GM19193 (cell line): ENCODE data around the gene GJA3.

Experiments used
- POLR2A ChIP-seq: IDR thresholded peaks from 4 replicates; pipeline ENCODE4 v1.6.1; 2011; ENCODE audit not compliant: insufficient read depth, insufficient read length; ENCODE audit errors: extremely low read depth

GJA3 gene

DNA sequence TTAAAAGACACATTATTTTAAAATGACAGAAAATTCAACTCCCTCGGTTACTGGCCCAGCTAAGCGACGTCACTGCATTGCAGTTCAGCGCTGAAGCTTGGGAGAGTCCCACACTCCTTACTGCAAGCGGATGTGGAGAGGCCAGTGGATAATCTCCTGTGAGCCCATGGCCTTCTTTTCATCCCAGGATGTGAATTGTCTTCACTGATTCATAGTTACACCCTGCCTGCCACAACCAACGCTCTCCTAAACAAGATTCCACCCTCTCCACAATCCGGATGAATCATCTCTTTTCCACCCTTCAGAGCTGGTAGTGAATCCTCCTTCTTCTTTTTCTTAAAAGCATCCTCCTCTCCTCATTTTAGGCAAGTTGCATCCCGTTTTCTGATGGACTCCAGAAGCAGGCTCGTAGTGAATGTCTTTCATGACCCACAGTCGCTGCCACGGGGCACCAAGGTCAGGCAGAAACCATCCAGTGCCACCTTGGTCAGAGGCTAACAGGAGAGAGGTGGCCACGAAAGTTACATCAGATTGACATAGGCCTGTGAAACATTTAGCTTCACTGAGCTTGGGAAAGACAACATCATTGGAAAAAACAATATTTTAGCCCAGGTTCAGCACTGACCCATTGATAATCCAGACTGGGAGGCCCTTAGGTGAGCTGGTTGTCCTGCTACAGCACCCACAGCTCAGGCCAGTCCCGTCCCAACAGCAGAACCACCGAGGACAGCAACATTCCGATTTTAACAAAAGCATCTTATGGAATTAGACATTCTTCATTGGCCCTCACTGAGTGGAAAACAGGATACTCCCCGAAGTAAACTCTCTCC lies 29.8 kb upstream of the GJA3 start:
- no peak for TF ChIP-seq POLR2A

DNA sequence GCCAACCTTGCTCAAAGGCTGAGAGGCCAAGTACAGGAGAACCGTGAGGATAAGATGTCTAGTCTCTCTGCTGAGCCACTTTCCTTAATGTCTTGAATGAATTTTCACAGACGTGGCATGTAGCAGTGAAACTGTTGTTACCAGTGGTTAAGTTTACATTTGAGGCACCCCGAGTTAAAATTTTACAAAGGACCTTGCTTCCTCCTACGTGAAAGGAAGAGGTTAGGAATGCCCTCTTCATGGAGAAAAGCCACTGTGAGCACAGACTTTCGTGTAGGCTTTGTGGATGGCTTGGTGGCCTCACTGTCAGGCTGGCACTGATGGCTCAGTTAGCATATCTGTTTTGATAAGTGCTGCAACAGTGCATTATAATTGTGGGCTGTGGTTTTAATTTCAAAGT lies 29.2 kb upstream of the GJA3 start:
- no peak for TF ChIP-seq POLR2A

DNA sequence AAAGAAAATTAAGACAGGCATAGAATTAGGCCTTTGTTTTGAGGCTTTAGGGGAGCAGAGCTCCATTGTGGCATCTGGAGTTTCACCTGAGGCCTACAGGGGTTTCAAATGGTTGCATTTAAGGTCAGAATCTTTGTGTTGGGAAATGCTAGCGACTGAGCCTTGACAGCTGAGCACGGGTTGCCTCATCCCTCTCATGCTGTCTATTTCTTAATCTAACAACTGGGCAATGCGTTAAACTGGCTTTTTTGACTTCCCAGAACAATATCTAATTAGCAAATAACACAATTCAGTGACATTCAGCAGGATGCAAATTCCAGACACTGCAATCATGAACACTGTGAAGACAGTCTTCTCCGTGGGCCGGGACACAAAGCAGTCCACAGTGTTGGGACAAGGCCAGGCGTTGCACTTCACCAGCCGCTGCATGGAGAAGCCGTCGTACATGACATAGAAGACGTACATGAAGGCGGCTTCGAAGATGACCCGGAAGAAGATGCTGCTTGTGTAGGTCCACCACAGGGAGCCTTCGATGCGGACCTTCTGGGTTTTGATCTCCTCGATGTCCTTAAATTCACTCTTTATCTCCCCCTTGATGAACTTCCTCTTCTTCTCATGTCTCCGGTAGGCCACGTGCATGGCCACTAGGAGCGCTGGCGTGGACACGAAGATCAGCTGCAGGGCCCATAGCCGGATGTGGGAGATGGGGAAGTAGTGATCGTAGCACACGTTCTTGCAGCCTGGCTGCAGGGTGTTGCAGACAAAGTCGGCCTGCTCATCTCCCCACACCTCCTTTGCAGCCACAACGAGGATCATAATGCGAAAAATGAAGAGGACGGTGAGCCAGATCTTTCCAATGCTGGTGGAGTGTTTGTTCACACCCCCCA lies 28.1 kb upstream of the GJA3 start:
- TF ChIP-seq POLR2A, result no peak

DNA sequence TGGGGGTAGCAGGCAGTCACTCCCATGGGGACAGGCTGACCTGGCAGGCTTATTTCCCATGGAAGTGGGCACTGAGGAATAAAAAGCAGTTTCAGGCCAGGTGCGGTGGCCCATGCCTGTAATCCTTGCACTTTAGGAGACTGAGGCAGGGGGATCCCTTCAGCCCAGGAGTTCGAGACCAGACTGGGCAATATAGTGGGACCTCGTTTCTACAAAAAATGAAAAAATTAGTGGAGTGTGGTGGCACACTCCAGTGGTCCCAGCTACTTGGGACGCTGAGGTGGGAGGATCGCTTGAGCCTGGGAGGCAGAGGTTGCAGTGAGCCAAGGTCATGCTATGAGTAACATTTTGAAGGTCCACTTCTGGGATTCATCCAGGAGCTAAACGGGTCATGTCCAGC lies 25.9 kb upstream of the GJA3 start:
- TF ChIP-seq POLR2A, result no peak

DNA sequence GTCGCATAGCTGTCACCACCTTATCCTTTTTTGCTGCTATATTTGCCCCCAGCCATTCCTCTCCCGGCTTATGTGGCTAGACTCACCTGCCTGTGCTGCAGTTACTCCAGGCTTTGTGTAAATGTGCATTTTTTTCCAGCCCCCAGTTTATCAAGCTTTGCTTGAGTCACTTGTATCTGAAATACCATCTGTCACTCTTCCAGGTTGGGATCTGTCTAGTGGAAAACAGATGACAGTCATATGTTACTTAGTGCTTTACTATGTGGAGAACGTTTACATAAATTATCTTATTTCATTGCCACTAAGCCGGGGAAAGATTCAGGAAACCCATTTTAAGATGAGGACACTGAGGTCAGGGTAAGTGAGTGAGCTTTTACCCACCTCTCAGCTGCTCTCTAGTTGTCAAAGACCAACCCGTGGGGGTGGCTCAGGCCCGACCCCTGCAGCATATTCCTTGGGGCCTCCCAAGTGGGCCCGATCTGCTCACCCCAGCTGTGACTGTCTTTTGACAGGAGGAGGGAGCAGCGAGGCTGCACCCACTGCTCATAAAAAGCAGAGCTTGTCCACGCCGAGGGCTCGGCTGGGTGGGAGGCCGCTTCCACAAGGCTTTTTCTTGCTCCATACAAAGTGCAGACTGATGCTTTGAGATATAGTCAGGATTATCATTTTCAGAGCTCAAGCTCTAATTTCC lies 24.7 kb upstream of the GJA3 start:
- TF ChIP-seq POLR2A, result no peak

DNA sequence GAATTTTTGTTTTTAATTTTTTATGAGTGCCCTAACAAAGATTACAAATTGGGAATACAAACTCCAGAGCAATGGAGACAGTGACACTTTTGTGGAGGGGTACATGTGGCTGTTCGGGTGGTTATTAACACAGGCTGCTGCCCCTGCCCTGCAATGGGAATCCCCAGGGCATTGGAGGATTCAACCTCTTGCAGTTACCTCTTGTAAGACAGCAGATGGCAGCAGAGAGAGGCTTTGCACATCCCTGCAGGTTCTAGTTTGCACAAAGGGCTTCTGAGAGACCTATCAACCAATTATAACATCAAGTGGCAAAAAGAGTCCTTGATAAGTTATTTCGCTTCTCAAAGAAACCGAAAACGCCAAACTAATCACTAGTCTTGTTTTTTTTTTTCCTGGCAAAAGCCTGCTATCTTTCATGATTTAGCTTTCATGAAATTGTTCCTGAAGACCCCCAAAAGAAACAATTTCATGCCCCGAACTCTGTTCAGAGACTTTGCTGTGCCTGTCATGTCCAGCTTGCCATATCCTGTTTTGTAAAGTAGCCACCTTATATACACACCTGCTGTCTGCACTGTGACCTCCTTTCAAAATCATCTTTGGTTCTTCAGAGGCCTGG lies 21.5 kb upstream of the GJA3 start:
- TF ChIP-seq POLR2A, result no peak

DNA sequence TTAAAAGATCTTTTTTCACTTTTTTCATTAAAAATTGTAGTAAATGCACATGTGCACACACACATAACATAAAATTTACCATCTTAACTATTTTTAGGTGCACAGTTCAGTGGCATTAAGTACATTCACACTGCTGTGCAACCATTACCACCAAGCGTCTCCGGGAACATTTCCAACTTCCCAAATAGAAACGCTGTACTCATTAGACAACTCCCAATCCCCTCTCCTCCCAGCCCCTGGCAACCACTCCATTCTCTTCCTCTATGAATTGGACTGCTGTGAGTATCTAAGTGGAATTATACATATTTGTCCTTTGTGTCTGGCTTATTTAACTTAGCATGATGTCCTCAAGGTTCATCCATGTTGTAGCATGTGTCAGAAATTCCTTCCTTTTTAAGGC lies 20.3 kb upstream of the GJA3 start:
- no peak for TF ChIP-seq POLR2A

DNA sequence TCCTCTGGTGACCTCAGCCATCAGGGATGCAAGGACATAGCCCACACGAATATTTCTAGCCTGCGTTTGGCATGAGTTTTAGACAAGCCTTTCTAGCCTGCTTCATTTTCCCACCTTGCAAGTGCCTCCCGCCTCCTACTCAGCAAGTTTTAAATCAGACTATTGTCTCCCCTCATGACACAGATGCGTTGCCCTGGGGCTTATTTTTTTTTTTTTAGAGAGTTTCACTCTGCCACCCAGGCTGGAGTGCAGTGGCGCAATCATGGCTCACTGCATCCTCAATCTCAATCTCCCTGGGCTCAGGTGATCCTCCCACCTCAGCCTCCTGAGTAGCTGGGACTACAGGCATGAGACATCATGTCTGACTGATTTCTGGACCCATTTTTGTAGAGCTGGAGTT lies 17.3 kb upstream of the GJA3 start:
- no peak for TF ChIP-seq POLR2A

DNA sequence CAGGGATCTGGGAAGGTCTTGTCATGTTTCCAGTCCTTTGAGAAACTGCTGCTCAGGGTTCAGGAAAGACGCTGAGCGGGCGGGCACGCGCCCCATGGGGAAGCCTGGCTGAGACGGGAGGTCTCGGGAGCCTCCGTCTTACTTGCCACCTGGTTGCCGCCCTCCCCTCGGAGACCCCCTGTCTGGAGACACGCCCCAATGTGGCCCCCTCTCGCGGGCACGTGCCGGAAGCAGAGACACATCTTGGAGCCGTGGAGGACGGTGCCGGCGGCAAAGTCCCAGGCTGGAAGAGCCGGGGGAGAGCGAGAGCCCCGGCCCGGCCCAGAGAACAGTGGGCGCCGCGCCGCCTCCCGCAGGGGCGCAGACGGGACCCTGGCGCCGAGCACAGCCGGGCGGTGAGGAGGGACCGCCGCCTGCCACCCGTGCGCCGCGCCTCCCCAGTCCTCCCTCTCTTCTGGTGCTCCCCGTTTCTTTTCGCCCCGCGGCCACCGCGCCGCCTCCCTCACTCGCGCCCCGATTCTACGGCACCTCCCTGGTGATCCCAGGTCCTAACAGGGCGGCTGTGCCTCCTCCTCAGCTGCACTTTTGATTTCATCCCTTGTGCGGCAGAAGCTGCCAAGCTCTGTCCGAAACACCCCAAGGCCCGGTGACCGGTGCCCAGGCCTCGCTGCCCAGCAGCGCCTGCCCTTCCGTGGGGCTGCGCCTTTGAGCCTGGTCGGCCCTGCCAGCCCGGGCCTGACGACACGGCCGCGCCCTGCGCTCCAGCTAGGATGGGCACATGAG lies 16.4 kb upstream of the GJA3 start:
- no peak for TF ChIP-seq POLR2A

DNA sequence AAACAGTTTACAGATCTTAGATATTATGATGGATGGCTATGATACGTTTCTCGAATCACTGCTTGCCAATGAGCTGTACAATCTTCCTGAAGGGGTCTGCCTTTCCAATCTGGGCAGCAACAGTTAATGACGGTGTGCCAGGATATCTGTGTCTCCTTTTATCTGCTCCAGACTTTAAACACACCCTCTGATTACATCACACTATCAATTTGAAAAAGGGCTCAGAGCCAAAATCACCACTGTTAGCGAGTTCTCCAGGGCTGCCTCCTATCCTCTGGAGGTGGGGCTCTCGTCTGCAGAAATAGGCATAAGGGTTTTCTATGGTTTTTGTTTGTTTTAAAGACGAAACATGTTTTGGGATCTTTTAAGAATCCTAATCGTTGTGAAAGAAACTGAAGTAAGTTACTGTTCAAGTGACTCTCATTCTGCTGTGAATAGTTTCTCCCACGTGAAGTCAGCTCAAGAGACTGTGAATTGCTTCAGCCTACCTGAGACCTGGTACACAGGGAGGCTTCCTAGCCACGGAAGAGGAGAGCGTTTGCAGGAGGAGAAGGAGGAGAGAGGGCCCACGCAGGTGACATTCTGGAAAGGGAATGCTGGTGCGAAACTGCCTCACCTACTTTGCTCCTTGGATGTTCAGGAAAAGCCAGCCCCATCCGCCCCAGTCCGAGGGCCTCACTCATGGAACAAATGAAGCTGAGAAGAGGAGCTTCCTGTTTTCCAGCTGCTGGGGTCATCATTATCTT lies 15.2 kb upstream of the GJA3 start:
- TF ChIP-seq POLR2A, result no peak

DNA sequence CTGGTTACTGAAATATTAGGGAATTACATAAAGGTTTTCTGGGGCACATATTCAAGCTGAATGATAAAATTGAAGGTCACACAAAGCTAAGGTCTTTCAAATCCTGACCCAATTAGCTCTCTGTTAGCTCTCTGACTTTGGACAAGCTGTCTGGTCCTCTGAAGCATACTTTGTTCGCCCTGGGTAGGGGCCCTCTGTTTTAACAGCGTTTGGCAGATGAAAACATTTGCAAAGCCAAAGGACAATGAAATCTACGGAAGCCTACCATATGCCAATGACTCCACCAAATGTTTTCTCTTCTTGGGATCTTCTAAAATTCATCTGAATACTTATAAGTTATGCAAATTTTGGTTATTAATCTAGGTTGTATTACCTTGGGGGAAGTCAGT lies 14.5 kb upstream of the GJA3 start:
- TF ChIP-seq POLR2A, result no peak

DNA sequence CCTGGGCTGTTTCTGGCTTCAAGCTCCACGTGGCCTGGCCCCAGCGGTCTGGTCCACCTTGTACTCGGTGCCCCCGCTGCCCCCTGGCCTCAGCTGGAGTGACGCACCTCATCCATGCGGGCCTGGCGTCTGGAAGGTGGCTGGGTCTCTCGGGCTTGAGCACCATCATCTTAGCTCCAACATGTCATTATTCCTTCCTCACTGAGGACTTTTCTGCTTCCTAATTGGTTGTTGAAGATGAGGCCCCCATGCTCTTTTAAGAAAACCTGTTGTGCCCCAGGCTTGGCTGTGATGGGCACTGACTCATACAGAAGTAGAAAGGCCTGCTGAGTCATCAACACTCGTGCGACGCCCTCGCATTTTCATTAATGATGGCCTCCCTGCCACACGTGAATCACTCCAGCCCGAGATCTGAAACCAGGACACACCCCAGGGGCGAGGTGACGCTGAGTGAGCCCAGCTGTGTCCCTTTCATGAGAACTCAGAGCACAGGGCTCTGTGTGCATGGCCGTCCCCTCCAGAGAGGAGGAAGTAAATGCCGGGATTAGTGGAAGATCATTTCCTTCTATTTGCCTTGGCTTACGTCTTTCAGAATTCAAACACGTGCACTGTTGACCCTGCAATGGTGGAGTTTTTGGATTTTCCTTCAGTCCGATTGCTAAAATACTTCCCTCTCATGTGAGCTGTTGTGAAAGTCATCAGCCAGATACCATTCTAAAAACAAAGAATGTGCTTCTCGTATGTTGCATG lies 14.0 kb upstream of the GJA3 start:
- TF ChIP-seq POLR2A, result no peak

DNA sequence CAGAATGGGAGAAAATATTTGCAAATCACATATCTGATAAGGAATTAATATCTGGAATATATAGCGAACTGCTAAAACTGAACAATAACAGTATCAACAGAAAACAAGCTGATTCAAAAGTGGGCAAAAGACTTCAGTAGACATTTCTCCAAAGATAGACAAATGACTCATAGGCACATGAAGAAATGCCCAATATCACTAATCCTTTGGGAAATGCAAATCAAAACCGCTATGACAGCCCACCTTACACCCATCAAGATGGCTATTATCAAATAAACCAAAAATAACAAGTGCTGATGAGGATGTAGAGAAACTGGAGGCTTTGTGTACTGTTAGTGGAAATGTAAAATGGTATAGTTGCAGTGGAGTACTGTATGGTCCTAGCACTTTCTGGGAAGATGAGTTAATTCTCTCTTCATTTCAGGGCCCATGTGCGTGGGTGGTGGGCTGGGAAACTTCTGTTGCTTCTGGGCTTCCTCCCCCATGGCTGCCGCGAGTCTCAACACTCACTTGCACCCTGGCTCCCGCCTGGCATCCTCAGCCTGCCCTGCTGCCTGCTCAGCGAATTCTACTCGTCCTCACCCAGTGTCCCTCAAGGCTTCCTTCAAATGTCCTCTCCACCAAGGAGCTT lies 12.4 kb upstream of the GJA3 start:
- no peak for TF ChIP-seq POLR2A

DNA sequence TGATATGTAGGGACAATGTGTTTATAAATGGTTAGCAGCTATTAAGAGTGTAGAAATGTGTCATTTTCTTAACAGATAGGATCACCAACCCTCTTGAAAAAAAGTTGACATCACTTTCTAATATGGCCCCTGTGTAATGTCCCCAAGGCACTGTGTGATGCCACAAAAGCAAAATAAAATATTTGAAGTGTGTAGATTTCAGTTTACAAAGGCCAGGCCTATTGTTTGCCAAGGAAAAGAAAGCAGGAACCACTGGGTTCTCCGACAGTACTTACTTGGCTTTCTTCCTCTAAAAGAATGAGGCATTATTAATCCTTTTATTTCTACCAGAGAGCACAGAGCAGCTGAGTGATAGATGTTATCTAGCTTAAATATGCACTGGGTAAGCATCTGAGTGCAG lies 10.5 kb upstream of the GJA3 start:
- no peak for TF ChIP-seq POLR2A
